ENCODE data around the gene GRB10. TPM values are rescaled to one million over a fixed set of nuclear protein-coding genes. Genes with fewer than 3 reads are reported as not detected.

Gene GRB10
- total and polyA plus RNA-seq, 2 donors (not counting 3 experiments of a cell fraction or from before 2014, with no cell fraction given), result 43.7 to 240 TPM

DNA sequence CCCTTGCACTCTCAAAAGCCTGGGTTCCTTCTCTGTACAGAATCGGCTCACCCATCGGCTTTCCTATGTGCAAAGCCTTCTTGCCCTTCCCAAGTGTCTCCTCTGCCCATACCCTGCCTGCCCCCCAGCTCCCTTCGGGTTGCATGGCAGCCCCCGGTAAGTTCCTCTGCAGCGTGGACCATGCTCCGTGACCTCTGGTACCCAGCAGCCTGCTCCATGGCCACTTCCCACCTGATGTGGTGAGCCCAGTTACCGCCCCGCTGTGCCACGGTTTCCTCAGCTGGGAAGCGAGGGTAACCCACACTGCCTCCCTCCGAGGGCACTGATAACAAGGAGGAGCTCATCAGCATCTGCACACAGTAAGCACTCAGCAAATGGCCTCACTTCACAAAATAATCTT is 110.7 kb downstream of the GRB10 start:
- FAIRE-seq (no peak), DNase-seq (ENCODE audit: low read depth, low spot score) (no peak)
- Histone ChIP-seq H3K79me2 (ENCODE audit: control insufficient read depth, insufficient read depth, low read length) (peaks cover 83% of the 10 kb centered on the region), H3K36me3 (ENCODE audit: control insufficient read depth in 2 of 2, extremely low read depth in 1 of 2, insufficient read depth in 2 of 2, low read length in 2 of 2) (peaks cover 8 to 49% of the 10 kb centered on the region in 2 experiments), H4K20me1 (replicated peaks; ENCODE audit: control insufficient read depth, extremely low read depth, insufficient read depth, low read length) (no peaks in the 10 kb centered on the region), H3K4me3 (replicated peaks in 1 of 3; ENCODE audit: insufficient read depth in 1 of 3, low read depth in 1 of 3, low read length in 3 of 3) (no peak overlapping the region), H3K4me2 (ENCODE audit: insufficient read depth, low read length) (no peak overlapping the region), H3K27me3 (ENCODE audit: control insufficient read depth in 2 of 2, insufficient read depth in 2 of 2, low read length in 2 of 2) (no peaks in the 10 kb centered on the region), H2AFZ (ENCODE audit: low read depth, low read length) (no peak overlapping the region), H3K27ac (ENCODE audit: insufficient read depth, low read depth, low read length) (no peak overlapping the region), H3K9ac (replicated peaks; ENCODE audit: extremely low read depth, insufficient read depth, low read length) (no peak overlapping the region), H3K9me1 (replicated peaks; ENCODE audit: control insufficient read depth, extremely low read depth, insufficient read depth, low read length) (no peaks in the 10 kb centered on the region), H3K4me1 (ENCODE audit: control insufficient read depth, extremely low read depth, insufficient read depth, low read length) (peaks cover 17% of the 10 kb centered on the region), H3K9me3 (replicated peaks; ENCODE audit: control insufficient read depth, insufficient read depth, low read length) (no peaks in the 10 kb centered on the region)
- POLR2A ChIA-PET, result no interaction called here
- TF ChIP-seq MYC (IDR thresholded peaks at IDR 0.05; ENCODE audit: low read depth, low read length), result no peak
- TF ChIP-seq CTCF (IDR thresholded peaks at IDR 0.05; ENCODE audit: extremely low read depth in 1 of 2, insufficient read depth in 1 of 2, low read depth in 1 of 2, low read length in 2 of 2), result no peak
- TF ChIP-seq GATA2 (IDR thresholded peaks at IDR 0.05; ENCODE audit: insufficient read depth, insufficient read length, low read depth, low read length), result no peak
- TF ChIP-seq POLR2A (IDR thresholded peaks at IDR 0.05; ENCODE audit: low read depth, low read length), result no peak
- no peak for TF ChIP-seq EZH2 (IDR thresholded peaks at IDR 0.05; ENCODE audit: borderline replicate concordance, low read depth, low read length, severe bottlenecking)
- TF ChIP-seq JUN (IDR thresholded peaks at IDR 0.05; ENCODE audit: borderline replicate concordance, insufficient read depth, insufficient read length, low read depth), result no peak
- TF ChIP-seq POLR2AphosphoS5 (IDR thresholded peaks at IDR 0.05; ENCODE audit: insufficient read depth, low read depth, low read length), result no peak
- TF ChIP-seq FOS (IDR thresholded peaks at IDR 0.05; ENCODE audit: borderline replicate concordance, insufficient read depth, low read length), result no peak
- TF ChIP-seq MAX (IDR thresholded peaks at IDR 0.05; ENCODE audit: insufficient read depth, insufficient read length), result no peak
- intact Hi-C loops (cut with micrococcal nuclease) (no loop called here), dilution Hi-C loops (cut with MboI; ENCODE audit: extremely low pct_ligation_motif_present, low sequenced_read_pairs) (no loop called here)
- CTCF ChIA-PET, result interaction anchor here (0.8 to 1.2 kb wide), 2 partner anchors 29 to 203 kb away, joined by 3 read pairs; no protein-coding TSS in a partner anchor
- no TSS peak for BruUV-seq (replicated peaks)

Measured in endothelial cell of umbilical vein (primary cell).